Measurements from ENCODE around the gene CCDC88A.

DNA sequence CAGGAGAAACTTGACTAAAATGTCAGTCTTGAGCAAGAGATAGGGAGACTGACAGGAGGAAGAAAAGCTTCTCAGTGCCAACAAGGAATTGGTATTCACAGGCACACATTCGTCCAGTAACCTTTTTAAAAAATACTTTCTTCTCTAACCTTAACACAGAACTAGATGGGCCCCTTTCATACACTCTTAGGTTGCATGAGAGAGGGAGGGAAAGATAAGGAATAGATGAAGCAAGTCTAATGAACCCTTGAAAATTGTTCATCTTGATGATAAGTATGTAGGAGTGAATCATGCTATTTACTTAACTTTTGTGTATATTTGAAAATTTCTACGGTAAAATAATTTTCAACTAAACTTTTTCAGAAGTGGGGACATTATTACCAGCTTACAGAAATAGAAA lies 42.0 kb upstream of the CCDC88A start:
- TF ChIP-seq, protein P1, sequence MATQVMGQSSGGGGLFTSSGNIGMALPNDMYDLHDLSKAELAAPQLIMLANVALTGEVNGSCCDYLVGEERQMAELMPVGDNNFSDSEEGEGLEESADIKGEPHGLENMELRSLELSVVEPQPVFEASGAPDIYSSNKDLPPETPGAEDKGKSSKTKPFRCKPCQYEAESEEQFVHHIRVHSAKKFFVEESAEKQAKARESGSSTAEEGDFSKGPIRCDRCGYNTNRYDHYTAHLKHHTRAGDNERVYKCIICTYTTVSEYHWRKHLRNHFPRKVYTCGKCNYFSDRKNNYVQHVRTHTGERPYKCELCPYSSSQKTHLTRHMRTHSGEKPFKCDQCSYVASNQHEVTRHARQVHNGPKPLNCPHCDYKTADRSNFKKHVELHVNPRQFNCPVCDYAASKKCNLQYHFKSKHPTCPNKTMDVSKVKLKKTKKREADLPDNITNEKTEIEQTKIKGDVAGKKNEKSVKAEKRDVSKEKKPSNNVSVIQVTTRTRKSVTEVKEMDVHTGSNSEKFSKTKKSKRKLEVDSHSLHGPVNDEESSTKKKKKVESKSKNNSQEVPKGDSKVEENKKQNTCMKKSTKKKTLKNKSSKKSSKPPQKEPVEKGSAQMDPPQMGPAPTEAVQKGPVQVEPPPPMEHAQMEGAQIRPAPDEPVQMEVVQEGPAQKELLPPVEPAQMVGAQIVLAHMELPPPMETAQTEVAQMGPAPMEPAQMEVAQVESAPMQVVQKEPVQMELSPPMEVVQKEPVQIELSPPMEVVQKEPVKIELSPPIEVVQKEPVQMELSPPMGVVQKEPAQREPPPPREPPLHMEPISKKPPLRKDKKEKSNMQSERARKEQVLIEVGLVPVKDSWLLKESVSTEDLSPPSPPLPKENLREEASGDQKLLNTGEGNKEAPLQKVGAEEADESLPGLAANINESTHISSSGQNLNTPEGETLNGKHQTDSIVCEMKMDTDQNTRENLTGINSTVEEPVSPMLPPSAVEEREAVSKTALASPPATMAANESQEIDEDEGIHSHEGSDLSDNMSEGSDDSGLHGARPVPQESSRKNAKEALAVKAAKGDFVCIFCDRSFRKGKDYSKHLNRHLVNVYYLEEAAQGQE (IDR thresholded peaks at IDR 0.05; ENCODE audit: unreplicated experiment), result no peak
- TF ChIP-seq JUNB (IDR thresholded peaks at IDR 0.05; ENCODE audit: unreplicated experiment) (no peak), POLR2AphosphoS5 (IDR thresholded peaks at IDR 0.05; ENCODE audit: low read depth) (no peak), STAT1 (IDR thresholded peaks at IDR 0.05; ENCODE audit: unreplicated experiment) (no peak), EZH2phosphoT487 (IDR thresholded peaks at IDR 0.05; ENCODE audit: unreplicated experiment) (no peak), EZH2 (IDR thresholded peaks at IDR 0.05; ENCODE audit: low read depth, unreplicated experiment) (no peak), CREB1 (CRISPR knock-in tag; IDR thresholded peaks at IDR 0.05; ENCODE audit: low read depth) (no peak), NANOG (IDR thresholded peaks at IDR 0.05; ENCODE audit: borderline replicate concordance) (no peak), ZNF331 (CRISPR knock-in tag; IDR thresholded peaks at IDR 0.05; ENCODE audit: low read depth) (no peak), ZNF114 (CRISPR knock-in tag; IDR thresholded peaks at IDR 0.05) (no peak)
- TF ChIP-seq, protein P2, sequence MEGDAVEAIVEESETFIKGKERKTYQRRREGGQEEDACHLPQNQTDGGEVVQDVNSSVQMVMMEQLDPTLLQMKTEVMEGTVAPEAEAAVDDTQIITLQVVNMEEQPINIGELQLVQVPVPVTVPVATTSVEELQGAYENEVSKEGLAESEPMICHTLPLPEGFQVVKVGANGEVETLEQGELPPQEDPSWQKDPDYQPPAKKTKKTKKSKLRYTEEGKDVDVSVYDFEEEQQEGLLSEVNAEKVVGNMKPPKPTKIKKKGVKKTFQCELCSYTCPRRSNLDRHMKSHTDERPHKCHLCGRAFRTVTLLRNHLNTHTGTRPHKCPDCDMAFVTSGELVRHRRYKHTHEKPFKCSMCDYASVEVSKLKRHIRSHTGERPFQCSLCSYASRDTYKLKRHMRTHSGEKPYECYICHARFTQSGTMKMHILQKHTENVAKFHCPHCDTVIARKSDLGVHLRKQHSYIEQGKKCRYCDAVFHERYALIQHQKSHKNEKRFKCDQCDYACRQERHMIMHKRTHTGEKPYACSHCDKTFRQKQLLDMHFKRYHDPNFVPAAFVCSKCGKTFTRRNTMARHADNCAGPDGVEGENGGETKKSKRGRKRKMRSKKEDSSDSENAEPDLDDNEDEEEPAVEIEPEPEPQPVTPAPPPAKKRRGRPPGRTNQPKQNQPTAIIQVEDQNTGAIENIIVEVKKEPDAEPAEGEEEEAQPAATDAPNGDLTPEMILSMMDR (conservative IDR thresholded peaks at IDR 0.05; ENCODE audit: low read depth in 2 of 2), result no peak
- TF ChIP-seq, protein P3, sequence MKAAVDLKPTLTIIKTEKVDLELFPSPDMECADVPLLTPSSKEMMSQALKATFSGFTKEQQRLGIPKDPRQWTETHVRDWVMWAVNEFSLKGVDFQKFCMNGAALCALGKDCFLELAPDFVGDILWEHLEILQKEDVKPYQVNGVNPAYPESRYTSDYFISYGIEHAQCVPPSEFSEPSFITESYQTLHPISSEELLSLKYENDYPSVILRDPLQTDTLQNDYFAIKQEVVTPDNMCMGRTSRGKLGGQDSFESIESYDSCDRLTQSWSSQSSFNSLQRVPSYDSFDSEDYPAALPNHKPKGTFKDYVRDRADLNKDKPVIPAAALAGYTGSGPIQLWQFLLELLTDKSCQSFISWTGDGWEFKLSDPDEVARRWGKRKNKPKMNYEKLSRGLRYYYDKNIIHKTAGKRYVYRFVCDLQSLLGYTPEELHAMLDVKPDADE (IDR thresholded peaks at IDR 0.05), result no peak
- TF ChIP-seq, protein P4, sequence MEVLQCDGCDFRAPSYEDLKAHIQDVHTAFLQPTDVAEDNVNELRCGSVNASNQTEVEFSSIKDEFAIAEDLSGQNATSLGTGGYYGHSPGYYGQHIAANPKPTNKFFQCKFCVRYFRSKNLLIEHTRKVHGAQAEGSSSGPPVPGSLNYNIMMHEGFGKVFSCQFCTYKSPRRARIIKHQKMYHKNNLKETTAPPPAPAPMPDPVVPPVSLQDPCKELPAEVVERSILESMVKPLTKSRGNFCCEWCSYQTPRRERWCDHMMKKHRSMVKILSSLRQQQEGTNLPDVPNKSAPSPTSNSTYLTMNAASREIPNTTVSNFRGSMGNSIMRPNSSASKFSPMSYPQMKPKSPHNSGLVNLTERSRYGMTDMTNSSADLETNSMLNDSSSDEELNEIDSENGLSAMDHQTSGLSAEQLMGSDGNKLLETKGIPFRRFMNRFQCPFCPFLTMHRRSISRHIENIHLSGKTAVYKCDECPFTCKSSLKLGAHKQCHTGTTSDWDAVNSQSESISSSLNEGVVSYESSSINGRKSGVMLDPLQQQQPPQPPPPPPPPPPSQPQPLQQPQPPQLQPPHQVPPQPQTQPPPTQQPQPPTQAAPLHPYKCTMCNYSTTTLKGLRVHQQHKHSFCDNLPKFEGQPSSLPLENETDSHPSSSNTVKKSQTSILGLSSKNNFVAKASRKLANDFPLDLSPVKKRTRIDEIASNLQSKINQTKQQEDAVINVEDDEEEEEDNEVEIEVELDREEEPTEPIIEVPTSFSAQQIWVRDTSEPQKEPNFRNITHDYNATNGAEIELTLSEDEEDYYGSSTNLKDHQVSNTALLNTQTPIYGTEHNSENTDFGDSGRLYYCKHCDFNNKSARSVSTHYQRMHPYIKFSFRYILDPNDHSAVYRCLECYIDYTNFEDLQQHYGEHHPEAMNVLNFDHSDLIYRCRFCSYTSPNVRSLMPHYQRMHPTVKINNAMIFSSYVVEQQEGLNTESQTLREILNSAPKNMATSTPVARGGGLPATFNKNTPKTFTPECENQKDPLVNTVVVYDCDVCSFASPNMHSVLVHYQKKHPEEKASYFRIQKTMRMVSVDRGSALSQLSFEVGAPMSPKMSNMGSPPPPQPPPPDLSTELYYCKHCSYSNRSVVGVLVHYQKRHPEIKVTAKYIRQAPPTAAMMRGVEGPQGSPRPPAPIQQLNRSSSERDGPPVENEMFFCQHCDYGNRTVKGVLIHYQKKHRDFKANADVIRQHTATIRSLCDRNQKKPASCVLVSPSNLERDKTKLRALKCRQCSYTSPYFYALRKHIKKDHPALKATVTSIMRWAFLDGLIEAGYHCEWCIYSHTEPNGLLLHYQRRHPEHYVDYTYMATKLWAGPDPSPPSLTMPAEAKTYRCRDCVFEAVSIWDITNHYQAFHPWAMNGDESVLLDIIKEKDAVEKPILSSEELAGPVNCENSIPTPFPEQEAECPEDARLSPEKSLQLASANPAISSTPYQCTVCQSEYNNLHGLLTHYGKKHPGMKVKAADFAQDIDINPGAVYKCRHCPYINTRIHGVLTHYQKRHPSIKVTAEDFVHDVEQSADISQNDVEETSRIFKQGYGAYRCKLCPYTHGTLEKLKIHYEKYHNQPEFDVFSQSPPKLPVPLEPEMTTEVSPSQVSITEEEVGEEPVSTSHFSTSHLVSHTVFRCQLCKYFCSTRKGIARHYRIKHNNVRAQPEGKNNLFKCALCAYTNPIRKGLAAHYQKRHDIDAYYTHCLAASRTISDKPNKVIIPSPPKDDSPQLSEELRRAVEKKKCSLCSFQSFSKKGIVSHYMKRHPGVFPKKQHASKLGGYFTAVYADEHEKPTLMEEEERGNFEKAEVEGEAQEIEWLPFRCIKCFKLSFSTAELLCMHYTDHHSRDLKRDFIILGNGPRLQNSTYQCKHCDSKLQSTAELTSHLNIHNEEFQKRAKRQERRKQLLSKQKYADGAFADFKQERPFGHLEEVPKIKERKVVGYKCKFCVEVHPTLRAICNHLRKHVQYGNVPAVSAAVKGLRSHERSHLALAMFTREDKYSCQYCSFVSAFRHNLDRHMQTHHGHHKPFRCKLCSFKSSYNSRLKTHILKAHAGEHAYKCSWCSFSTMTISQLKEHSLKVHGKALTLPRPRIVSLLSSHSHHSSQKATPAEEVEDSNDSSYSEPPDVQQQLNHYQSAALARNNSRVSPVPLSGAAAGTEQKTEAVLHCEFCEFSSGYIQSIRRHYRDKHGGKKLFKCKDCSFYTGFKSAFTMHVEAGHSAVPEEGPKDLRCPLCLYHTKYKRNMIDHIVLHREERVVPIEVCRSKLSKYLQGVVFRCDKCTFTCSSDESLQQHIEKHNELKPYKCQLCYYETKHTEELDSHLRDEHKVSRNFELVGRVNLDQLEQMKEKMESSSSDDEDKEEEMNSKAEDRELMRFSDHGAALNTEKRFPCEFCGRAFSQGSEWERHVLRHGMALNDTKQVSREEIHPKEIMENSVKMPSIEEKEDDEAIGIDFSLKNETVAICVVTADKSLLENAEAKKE (CRISPR knock-in tag; IDR thresholded peaks at IDR 0.05), result no peak
